WTC11 (cell line): ENCODE data around the gene WDR64. TPM values are rescaled to one million over a fixed set of nuclear protein-coding genes. Genes with fewer than 3 reads are reported as not detected.

Experiments used
- ATAC-seq: fragments of 200-7000 bp; cut with Tn5 transposase; 2 replicates; pipeline ENCODE4 v1.10.0; 2021; ENCODE audit warnings: mild to moderate bottlenecking, moderate library complexity
- CTCF ChIA-PET: fragments of 300-600 bp; sonication (Branson Sonifier 250); formaldehyde crosslinking; loops from one replicate; lab custom pipeline; 2021; ENCODE audit warnings: antibody characterized with exemption; lab: Charles Lee
- POLR2A ChIA-PET: fragments of 350-600 bp; sonication (Branson Sonifier 250); formaldehyde crosslinking; loops from one replicate; lab custom pipeline; 2021; ENCODE audit warnings: antibody characterized with exemption; lab: Charles Lee
- DNase-seq: peaks from one replicate; pipeline ENCODE4 v3.0.0; 2021; ENCODE audit warnings: low spot score
- H3K27ac Mint-ChIP-seq: 2 replicates; pipeline ENCODE4 v1.8.0; 2021; ENCODE audit warnings: mixed read lengths
- H3K27me3 Mint-ChIP-seq: 2 replicates; pipeline ENCODE4 v1.8.0; 2021; ENCODE audit warnings: low read depth, mild to moderate bottlenecking, moderate library complexity, mixed read lengths
- H3K36me3 Mint-ChIP-seq: 2 replicates; pipeline ENCODE4 v1.8.0; 2021; ENCODE audit warnings: mixed read lengths
- H3K4me1 Mint-ChIP-seq: 2 replicates; pipeline ENCODE4 v1.8.0; 2022; ENCODE audit warnings: mixed read lengths
- H3K4me3 Mint-ChIP-seq: 2 replicates; pipeline ENCODE4 v1.8.0; 2021; ENCODE audit warnings: mild to moderate bottlenecking, moderate library complexity, mixed read lengths
- H3K9me3 Mint-ChIP-seq: 2 replicates; pipeline ENCODE4 v1.8.0; 2021; ENCODE audit warnings: mixed read lengths
- ATF1 ChIP-seq: sonication (generic); formaldehyde crosslinking; IDR thresholded peaks from 2 replicates; pipeline ENCODE4 v1.8.1; 2023; ENCODE audit warnings: mild to moderate bottlenecking, moderate library complexity, missing genetic modification reagents
- ATF2 ChIP-seq: sonication (generic); formaldehyde crosslinking; IDR thresholded peaks from 2 replicates; pipeline ENCODE4 v1.8.1; 2022; ENCODE audit warnings: low read depth, missing genetic modification reagents, borderline replicate concordance
- ATF6 ChIP-seq: sonication (generic); formaldehyde crosslinking; IDR thresholded peaks from 2 replicates; pipeline ENCODE4 v1.8.1; 2023; ENCODE audit warnings: mild to moderate bottlenecking, missing genetic modification reagents
- CDX4 ChIP-seq: fragments of 250-450 bp; sonication (Bioruptor Pico); IDR thresholded peaks from 2 replicates; pipeline ENCODE4 v1.9.0; 2021; ENCODE audit warnings: moderate library complexity, mild to moderate bottlenecking, inconsistent platforms, borderline replicate concordance
- FOXJ3 ChIP-seq: sonication (generic); formaldehyde crosslinking; IDR thresholded peaks from 2 replicates; pipeline ENCODE4 v1.9.0; 2021; ENCODE audit warnings: missing genetic modification reagents, mild to moderate bottlenecking, borderline replicate concordance
- GRHL2 ChIP-seq: fragments of 250-450 bp; sonication (Bioruptor Pico); IDR thresholded peaks from 2 replicates; pipeline ENCODE4 v1.8.0; 2022; ENCODE audit warnings: mild to moderate bottlenecking, moderate library complexity; ENCODE audit not compliant: insufficient replicate concordance, severe bottlenecking
- IRF1 ChIP-seq: sonication (generic); formaldehyde crosslinking; IDR thresholded peaks from 2 replicates; pipeline ENCODE4 v1.8.0; 2023; ENCODE audit warnings: missing genetic modification reagents
- KAT7 ChIP-seq: sonication (generic); formaldehyde crosslinking; IDR thresholded peaks from 2 replicates; pipeline ENCODE4 v1.8.1; 2023; ENCODE audit warnings: missing genetic modification reagents, mild to moderate bottlenecking, borderline replicate concordance
- MLX ChIP-seq: sonication (generic); formaldehyde crosslinking; IDR thresholded peaks from 2 replicates; pipeline ENCODE4 v1.8.1; 2023; ENCODE audit warnings: mild to moderate bottlenecking, missing genetic modification reagents, moderate library complexity
- NFATC4 ChIP-seq: fragments of 250-450 bp; sonication (Bioruptor Pico); IDR thresholded peaks from 2 replicates; pipeline ENCODE4 v1.9.0; 2021; ENCODE audit warnings: mild to moderate bottlenecking
- NR2C2 ChIP-seq: sonication (generic); formaldehyde crosslinking; IDR thresholded peaks from 2 replicates; pipeline ENCODE4 v1.8.0; 2022; ENCODE audit warnings: mild to moderate bottlenecking, missing genetic modification reagents
- NR3C1 ChIP-seq: sonication (generic); formaldehyde crosslinking; conservative IDR thresholded peaks from 2 replicates; pipeline ENCODE4 v1.8.1; 2023; ENCODE audit warnings: low read depth, mild to moderate bottlenecking, missing genetic modification reagents
- OVOL2 ChIP-seq: fragments of 250-450 bp; sonication (Bioruptor Pico); IDR thresholded peaks from 2 replicates; pipeline ENCODE4 v1.9.0; 2021; ENCODE audit warnings: mild to moderate bottlenecking, borderline replicate concordance
- SMAD3 ChIP-seq: sonication (generic); formaldehyde crosslinking; IDR thresholded peaks from 2 replicates; pipeline ENCODE4 v1.8.0; 2022; ENCODE audit warnings: missing genetic modification reagents, mild to moderate bottlenecking, borderline replicate concordance
- STAT6 ChIP-seq: sonication (generic); formaldehyde crosslinking; conservative IDR thresholded peaks from 2 replicates; pipeline ENCODE4 v1.8.1; 2023; ENCODE audit warnings: mild to moderate bottlenecking, low read depth, missing genetic modification reagents, moderate library complexity
- TEAD1 ChIP-seq: sonication (generic); formaldehyde crosslinking; IDR thresholded peaks from 2 replicates; pipeline ENCODE4 v1.8.0; 2022; ENCODE audit warnings: mild to moderate bottlenecking, missing genetic modification reagents
- TEAD4 ChIP-seq: sonication (generic); formaldehyde crosslinking; IDR thresholded peaks from 2 replicates; pipeline ENCODE4 v1.8.0; 2022; ENCODE audit warnings: mild to moderate bottlenecking, missing genetic modification reagents
- TP53 ChIP-seq: sonication (generic); formaldehyde crosslinking; IDR thresholded peaks from 2 replicates; pipeline ENCODE4 v1.8.1; 2023; ENCODE audit warnings: mild to moderate bottlenecking, missing genetic modification reagents
- USF2 ChIP-seq: sonication (generic); formaldehyde crosslinking; IDR thresholded peaks from 2 replicates; pipeline ENCODE4 v1.8.1; 2023; ENCODE audit warnings: mild to moderate bottlenecking, missing genetic modification reagents, moderate library complexity
- ZBTB21 ChIP-seq: sonication (generic); formaldehyde crosslinking; IDR thresholded peaks from 2 replicates; pipeline ENCODE4 v1.8.1; 2023; ENCODE audit warnings: mild to moderate bottlenecking, missing genetic modification reagents, borderline replicate concordance
- ZNF121 ChIP-seq: sonication (generic); formaldehyde crosslinking; IDR thresholded peaks from 2 replicates; pipeline ENCODE4 v1.8.0; 2023; ENCODE audit warnings: missing genetic modification reagents
- ZNF263 ChIP-seq: sonication (generic); formaldehyde crosslinking; IDR thresholded peaks from 2 replicates; pipeline ENCODE4 v1.8.1; 2022; ENCODE audit warnings: low read depth, mild to moderate bottlenecking, moderate library complexity, missing genetic modification reagents
- ZSCAN18 ChIP-seq: fragments of 250-450 bp; sonication (Bioruptor Pico); IDR thresholded peaks from 2 replicates; pipeline ENCODE4 v2.1.2; 2022; ENCODE audit warnings: mild to moderate bottlenecking, moderate library complexity
- total RNA-seq: library from RNA; stranded (reverse); gene quantifications from 3 replicates; pipeline ENCODE4 v1.2.3, GENCODE V29; 2021

The WDR64 gene
- total RNA-seq, 1 experiment from 2014 or later, result not detected

GRCh38 chr1:241706257-241706656 is 54.2 kb downstream of the WDR64 start:
- no peak overlapping the region for H3K4me3 Mint-ChIP-seq
- H3K27ac Mint-ChIP-seq, result no peak overlapping the region
- no peaks in the 10 kb centered on the region for H3K4me1 Mint-ChIP-seq
- DNase-seq (no peak), ATAC-seq (no peak)
- H3K36me3 Mint-ChIP-seq, result no peaks in the 10 kb centered on the region
- ChIA-PET POLR2A (no interaction called here), CTCF (interaction anchor here (1.6 kb wide), 1 partner anchor 95 kb away, joined by 3 read pairs; no protein-coding TSS in a partner anchor)
- peaks cover 5% of the 10 kb centered on the region; the same call in 1 of the 2 replicates for H3K9me3 Mint-ChIP-seq
- no peak for TF ChIP-seq TP53 (CRISPR knock-in tag)
- TF ChIP-seq USF2 (CRISPR knock-in tag), result no peak
- TF ChIP-seq NR3C1 (CRISPR knock-in tag), result no peak
- TF ChIP-seq ZNF263 (CRISPR knock-in tag), result no peak
- TF ChIP-seq ATF2 (CRISPR knock-in tag), result no peak
- no peaks in the 10 kb centered on the region for H3K27me3 Mint-ChIP-seq

GRCh38 chr1:241706967-241707366 is 54.9 kb downstream of the WDR64 start:
- peaks cover 5% of the 10 kb centered on the region; the same call in 1 of the 2 replicates for H3K9me3 Mint-ChIP-seq
- ChIA-PET CTCF (interaction anchor here (1.6 kb wide), 1 partner anchor 96 kb away, joined by 3 read pairs; no protein-coding TSS in a partner anchor), POLR2A (no interaction called here)
- DNase-seq, result no peak
- H3K27ac Mint-ChIP-seq, result no peak overlapping the region
- no peaks in the 10 kb centered on the region for H3K36me3 Mint-ChIP-seq
- H3K27me3 Mint-ChIP-seq, result no peaks in the 10 kb centered on the region
- TF ChIP-seq OVOL2 (CRISPR knock-in tag) (no peak), STAT6 (CRISPR knock-in tag) (no peak), FOXJ3 (CRISPR knock-in tag) (no peak), ATF1 (CRISPR knock-in tag) (no peak), ATF6 (no peak), KAT7 (CRISPR knock-in tag) (no peak), ZNF121 (CRISPR knock-in tag) (no peak), GRHL2 (CRISPR knock-in tag) (no peak), SMAD3 (CRISPR knock-in tag) (no peak), ZBTB21 (no peak), TEAD1 (CRISPR knock-in tag) (no peak), IRF1 (CRISPR knock-in tag) (no peak), USF2 (CRISPR knock-in tag) (no peak), MLX (CRISPR knock-in tag) (no peak), TEAD4 (CRISPR knock-in tag) (no peak), NR2C2 (CRISPR knock-in tag) (no peak), ZSCAN18 (no peak), NFATC4 (no peak), CDX4 (CRISPR knock-in tag) (no peak)
- ATAC-seq, result no peak
- no peaks in the 10 kb centered on the region for H3K4me1 Mint-ChIP-seq
- no peak overlapping the region for H3K4me3 Mint-ChIP-seq
